Measurements from ENCODE around the gene ANKRD55.
"Not testable (repeated sequence)": the region's sequence is repeated elsewhere in the genome, so short reads cannot be mapped to it uniquely, and the experiment has no call there.

Gene ANKRD55

DNA sequence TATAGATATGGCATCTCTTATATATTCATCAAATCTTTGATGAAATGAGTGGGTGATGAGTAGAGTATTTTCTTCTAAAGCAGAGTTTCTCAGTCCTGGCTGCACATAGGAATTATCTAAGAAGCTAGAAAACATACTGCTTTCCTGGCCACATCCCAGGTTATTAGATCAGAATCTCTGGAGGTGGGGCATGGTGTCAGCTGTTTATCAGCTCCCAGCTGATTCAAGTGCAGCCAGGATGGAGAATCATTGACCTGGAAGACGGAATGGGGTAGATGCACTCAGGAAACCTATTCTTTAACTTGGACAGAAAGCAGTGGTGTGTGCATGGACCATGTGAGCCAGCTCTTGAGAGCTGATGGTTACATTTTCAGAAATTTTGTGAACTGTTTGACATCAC, 130.2 kb downstream of the ANKRD55 start:
- DNase-seq (ENCODE audit: low read depth) = no peak

DNA sequence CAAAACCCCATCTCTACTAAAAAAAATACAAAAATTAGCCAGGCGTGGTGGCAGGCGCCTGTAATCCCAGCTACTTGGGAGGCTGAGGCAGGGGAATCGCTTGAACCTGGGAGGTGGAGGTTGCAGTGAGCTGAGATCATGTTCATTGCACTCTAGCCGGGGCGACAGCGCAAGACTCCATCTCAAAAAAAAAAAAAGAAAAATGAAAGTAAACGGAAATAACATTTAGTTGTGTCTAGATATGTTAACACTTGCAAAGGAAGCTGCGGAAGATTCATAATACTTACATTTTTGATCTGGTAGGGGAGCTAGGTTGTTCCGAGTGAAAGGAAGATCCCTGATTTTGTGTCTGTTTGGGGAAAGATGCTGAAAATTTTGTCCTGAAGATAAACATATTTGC, 130.9 kb downstream of the ANKRD55 start:
- DNase-seq (ENCODE audit: low read depth) = not testable (repeated sequence)

DNA sequence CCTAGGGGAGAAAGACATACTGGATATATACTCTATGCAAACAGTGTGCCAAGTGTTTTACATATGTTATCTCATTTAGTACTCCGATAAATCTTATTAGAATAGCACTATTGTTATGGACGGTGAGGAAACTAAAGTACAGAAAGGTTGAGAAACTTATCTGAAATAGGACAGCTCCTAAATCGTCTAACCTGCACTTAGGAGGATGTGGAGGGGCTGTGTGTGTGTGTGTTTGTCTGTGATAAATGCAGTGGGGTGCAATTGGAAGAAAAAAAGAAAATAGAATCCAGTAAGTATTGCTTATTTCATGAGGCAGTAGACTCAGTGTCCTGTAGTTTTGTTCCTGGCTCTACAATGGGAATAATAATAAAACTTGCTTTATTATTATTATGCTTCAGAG, 131.9 kb downstream of the ANKRD55 start:
- no peak for DNase-seq (ENCODE audit: low read depth)

DNA sequence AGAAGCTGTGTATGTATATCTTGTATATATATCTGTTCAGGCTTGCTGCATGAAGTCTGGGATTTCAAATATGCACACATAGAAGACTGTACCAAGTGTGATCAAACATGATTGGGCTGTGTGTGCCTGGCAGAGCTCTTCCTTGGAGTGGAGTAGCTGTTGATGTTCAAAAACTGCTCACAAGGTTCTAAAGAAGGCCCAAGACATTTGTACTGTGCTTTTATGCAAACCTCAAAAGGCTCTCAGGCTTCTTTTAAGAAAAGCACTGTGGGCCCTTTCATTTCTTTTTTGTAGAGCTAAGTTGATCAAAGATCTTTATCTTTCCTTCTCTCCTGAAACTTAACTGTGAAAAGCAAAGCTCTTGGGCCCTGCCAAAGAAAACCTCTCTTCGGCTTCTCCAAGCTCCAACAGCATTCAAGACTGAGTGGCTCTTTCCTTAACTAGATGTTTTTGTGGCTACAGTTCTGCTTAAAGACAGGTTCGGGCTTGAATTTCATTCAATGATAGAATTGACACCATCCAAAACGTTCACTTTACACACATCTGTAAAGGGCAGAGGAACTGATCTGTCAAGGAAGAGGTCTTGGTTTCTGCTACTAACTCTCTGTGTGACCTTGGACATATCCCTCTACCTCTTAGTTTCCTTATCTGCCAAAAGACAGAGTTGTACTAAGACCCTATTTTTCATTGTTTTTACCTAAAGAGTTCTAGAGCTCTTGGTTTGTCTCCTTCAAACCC, 132.5 kb downstream of the ANKRD55 start:
- no peak for DNase-seq (ENCODE audit: low read depth)

DNA sequence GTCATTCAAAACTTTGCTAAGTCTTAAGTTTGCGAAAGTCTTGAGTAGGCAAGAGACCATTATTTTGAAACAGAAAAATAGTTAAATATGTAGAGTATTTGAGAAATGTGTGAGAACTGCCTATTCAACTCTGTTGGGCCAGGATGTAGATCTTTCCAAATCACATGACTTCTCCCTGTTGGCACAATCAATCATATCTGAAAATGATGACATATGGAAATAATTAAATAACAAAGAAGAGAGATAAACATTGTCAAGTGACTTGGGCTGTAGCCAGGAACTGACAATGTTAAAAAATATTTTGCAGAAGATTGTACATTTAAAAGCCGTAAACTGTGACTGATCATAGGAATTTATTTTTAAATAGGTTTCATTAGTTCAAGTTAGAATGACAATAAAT, 133.8 kb downstream of the ANKRD55 start:
- no peak for DNase-seq (ENCODE audit: low read depth)

DNA sequence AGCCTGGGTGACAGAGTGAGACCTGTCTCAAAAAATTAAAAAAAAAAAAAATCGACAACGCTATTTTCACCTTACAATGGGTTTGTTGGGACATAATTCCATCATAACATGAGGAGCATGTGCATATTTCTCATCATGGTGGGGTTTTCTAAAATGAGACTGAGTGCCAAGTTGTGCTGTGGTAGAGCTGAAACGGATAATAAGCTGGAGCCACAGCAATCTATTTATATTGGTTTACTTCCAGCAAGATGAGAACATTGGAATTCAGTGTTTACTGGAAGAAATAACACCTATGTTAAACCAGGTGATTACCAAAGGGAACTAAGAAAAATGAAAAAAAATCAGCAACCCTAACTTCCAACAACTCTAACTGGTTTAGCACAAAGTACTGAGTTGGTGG, 136.1 kb downstream of the ANKRD55 start:
- no peak for DNase-seq (ENCODE audit: low read depth)

DNA sequence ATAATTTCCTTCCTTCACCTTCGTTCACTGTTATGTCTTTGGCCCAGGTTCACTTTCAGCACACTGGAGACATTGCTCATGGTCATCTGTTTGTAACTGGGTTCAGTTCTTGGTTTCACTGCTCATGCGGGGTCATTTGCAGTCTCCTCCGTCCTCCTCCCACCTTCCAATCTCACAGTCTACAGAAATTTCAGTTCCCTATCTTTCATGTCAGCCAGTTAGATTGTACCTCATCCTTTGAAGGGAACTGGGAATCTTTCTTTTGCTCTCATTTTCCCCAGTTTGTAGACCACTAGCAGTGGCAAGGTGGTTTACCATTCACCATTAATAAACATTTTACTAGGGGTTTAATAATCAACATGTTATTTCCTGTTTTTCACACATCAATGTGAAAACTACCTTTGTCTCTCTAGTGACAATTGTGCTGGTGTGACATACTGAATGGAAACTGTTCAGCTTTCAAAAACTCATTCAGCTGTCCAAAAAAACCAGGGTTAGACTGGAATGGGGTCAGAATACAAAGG, 137.5 kb downstream of the ANKRD55 start:
- DNase-seq (ENCODE audit: low read depth) = no peak

DNA sequence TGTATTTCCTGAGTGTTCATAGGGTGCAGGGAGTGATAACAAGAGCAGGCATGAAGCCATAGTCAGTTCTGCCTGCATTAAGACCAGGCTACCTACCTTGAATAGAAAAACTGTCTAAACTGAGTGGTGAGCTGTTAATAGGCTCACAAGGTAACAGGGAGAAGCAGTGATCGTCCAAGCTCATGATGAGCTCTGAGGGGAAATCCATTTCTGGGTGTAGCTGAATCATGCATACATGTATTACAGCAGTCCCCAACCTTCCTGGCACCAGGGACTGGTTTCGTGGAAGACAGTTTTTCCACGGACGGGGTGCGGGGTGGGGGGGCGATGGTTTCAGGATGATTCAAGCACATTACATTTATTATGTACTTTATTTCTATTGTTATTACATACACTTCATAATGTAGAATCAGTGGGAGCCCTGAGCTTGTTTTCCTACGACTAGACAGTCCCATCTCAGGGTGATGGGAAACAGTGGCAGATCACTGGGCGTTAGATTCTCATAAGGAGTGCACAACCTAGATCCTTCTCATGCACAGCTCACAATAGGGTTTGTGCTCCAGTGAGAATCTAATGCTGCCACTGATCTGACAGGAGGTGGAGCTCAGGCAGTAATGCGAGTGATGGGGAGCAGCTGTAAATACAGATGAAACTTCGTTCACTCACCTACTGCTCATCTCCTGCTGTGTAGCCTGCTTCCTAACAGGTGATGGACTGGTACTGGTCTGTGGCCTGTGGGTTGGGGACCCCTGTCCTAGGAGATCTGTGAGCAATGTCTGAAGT, 138.4 kb downstream of the ANKRD55 start:
- peak; percentile 71 for DNase-seq (ENCODE audit: low read depth)

DNA sequence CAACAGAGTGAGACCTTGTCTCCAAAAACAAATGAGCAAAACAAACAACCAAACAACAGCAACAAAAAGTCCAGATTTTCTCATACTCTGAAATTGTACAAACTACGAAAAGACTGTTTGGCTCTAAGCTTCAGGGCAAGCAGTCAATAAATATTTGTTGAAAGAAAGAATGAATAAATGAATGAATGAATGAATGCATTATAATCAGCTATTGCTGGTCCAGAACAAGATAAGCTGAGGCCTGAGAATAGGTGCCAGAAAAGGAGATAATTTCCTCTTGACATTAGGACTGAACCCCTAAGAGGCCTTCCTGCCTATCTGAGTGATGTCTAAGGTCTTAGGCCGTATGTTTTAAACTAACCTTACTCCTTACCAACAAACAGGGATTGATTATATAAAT, 139.2 kb downstream of the ANKRD55 start:
- DNase-seq (ENCODE audit: low read depth) = no peak

DNA sequence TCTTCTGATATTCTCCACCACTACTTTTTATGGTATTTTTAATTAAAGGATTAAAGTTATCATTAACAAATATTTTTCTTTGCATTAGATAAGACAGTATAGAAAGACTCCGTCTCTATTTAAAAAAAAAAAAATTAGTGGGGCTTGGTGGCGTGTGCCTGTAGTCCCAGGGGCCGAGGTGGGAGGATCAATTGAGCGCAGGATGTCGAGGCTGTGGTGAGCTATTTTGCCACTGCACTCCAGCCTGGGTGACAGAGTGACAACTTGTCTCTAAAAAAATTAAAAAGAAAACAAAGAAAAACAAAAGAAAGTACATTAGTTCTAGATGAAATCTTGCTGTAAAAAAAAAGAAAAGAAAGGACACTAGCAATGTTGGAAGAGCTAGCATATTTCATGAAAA, 141.0 kb downstream of the ANKRD55 start:
- DNase-seq (ENCODE audit: low read depth) = no peak

DNA sequence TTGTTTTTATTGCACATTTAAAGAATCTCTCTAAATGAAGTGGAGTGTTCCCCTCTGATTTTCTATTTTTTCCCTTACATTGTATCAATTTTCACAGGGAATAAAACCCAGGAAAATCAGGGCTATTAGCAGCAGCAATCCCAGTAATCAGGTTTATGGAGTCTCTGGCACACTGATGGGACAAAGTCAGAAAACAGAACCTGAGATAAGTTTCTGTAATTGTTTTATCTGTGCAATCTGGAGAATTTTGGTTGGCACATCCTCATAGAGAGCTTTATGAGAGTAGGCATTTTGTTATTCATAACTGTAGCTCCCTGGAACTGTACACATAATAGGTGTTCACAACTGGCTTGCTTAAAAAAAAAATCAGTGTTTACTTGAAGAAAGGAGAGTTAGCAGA, 141.5 kb downstream of the ANKRD55 start:
- no peak for DNase-seq (ENCODE audit: low read depth)

DNA sequence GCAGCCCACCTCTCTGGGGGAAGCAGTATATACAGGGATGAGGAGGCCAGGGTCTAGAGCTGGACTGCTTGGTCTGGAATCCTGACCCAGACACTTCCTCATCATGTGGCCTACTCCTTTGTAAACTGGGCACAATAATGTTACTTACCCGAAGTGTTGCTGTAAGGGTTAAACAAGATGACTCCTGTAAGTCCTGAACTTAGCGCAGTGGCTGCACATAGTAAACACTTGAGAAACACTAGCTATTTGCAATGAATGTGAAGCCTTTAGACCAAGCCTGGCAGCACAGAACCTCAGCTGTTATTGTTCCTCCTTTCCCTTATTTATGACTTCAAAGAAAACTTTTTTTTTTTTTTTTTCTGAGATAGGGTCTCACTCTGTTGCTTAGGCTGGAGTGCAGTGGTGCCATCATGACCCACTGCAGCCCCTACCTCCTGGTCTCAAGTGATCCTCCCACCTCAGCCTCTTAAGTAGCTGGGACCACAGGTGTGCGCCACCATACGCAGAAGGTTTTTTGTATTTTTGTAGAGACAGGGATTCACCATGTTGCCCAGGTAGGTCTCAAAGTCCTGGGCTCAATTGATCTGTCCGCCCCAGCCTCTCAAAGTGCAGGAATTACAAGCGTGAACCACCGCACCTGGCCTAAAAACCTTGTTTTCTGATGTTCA, 142.2 kb downstream of the ANKRD55 start:
- no peak for DNase-seq (ENCODE audit: low read depth)

DNA sequence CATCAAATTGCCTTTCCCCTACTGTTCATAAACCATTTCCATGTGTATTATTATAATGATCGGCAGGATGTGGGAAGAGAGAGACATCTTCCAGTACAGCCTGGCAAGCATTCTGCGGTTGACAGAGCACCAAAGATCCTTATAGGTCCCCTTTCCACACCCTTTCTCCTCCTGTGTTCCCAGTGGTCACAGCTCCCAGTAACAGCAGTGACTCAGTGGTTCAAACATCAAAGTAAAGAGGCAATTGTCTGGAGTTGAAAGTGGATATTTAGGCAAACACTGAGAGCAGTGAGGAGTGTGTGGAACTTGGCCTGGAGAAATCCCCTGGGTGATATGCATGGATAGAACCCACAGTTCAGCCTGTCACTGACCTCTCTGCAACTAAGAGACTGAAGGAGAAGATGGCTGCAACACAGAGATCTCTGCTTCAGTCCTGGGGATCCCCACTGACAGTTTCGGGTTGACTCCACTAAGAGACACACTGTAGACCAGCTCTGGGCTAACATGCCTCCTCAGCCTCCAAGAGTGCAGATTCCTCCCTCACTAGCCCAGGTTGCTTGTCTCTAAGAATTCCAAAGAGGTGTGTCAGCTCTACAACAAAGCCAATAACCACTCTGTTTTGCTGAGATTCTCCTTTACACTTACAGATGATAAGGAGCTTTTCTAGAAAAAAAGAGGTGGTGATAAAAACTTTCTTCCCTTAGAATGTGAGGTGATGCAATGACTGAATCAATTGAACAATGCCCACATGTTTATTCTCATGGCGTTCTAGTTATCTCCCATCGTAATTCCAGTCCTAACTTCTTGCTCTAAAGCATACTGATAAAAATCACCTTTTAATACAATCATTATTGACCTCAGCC, 143.9 kb downstream of the ANKRD55 start:
- no peak for DNase-seq (ENCODE audit: low read depth)

DNA sequence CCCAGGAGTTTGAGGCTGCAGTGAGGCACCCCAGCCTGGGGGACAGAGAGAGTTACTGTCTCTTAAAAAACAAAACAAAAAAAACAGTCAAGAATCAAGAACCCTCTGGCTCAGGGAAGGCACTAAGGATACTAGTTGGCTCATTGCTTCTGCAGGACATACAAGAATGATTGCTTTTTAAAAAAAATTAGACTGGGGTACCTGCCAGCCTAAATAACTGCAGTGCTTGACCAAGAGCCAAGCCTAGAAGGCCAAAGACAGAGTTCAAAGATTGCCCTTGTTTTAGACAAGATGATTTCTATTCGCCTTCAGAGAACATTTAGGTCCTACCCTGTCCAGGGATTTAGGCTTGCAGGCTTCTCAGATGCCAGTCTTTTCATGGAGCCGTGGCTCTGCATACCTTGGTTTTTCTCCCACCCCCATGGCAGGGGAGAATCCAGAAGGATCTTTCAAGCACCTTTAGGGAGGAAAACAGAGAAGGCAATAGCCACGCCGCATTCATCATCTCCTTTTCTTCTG, 144.6 kb downstream of the ANKRD55 start:
- no peak for DNase-seq (ENCODE audit: low read depth)

DNA sequence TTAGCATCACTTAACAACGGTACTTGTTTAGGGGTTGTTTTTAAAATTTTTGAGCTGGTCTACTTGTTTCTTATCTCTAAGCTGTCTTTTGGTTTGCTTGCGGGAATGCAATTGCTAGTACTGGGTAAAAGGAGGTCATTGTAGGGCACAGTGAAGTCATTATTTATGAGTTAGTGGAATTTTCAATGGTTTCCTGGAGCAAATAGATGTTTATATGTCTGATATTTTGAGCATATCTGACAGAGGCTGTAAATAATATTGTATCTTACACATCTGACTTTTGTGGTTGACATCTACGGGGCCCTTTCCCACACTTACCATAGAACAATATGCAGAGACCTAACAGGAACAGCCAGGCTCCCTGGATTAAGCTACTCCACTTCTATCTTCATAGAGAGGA, 147.9 kb downstream of the ANKRD55 start:
- DNase-seq (ENCODE audit: low read depth) = no peak

DNA sequence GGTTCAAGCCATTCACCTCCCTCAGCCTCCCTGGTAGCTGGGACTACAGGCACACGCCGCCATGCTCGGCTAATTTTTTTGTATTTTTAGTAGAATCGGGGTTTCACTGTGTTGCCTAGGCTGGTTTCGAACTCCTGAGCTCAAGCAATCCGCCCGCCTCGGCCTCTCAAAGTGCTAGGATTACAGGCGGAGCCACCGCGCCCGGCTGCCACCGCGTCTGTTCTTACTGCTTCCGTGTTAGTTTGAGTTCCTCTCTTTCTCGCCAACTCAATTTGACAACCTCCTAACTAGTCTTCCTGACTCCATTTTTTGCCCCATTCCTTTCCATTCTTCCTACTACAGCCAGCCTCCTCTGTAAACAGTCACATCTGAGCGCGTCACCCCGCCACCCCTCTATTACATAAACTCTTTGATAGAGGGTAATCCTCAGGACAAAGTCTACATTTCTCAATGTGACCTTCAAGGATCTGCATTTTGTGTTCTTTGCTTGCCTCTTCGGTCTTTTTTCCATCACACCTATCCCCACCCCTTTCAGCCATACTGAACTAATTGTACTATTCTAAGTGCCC, 149.8 kb downstream of the ANKRD55 start:
- DNase-seq (ENCODE audit: low read depth) = no peak

DNA sequence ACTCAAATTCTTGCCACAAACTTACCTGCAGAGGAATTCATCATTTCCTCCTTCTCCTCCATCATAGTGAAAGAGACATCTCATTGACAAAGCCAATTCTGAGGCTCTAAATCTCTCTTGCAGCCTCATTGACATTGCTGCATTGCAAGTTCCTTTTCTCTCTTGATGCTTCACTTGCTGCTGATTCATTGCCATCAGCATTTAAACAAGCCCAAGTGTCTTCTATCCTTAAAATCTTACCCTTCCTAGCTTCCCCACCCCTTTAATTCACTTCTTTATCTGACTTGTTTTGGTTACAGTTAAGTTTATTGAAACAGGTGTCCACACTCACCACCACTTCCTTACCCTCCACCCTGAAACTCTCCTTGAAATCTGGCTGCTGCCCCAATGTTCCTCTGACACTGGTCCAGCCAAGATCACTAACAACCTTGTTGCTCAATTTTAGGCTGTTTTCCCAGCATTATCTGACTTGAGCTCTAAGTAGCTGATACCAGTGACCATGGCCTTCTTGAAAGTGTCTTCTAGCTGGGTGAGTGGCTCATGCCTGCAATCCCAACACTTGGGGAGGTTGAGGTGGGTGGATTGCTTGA, 152.0 kb downstream of the ANKRD55 start:
- not testable (repeated sequence) for DNase-seq (ENCODE audit: low read depth)

DNA sequence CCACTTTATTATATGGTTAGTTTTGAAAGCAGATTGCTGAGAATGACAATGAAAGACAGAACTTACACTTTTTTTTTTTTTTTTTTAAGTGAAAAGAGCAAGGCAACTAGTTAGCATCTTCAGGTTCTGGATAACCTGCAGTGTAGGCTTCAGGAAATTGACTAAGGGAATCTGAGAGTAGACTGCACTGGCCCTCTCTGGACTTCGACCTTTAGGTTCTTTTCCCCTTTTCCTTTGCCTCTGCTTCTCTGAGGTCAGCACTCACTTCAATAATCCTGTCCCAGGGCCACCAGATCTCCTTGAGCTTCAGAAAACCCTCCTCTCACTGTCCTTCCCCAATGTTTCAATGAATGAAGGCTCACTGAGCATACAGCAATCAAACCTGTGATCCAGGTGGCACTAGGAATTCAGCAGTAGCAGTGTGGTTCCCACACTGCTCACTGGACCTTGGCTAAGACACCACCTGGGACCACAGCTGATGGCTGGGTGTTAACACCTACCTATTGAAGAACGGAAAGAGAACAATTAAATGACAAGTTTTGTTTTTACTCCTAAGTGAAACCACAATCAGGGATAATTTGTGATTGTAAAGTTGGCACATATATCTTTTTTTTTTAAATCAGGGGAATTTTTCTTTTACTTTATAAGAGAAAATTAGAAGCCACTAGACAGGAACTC, 152.6 kb downstream of the ANKRD55 start:
- DNase-seq (ENCODE audit: low read depth) = no peak

DNA sequence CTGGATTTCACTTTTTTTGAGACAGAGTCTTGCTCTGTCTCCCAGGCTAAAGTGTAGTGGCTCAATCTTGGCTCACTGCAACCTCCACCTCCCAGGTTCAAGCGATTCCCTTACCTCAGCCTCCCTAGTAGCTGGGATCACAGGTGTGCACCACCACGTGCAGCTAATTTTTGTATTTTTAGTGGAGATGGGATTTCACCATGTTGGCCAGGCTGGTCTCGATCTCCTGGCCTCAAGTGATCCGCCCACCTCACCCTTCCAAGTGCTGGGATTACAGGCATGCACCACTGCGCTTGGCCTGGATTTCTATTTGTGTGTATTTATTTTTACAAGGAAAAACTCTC, 154.0 kb downstream of the ANKRD55 start:
- DNase-seq (ENCODE audit: low read depth) = not testable (repeated sequence)

Data from stimulated activated CD4-positive, alpha-beta T cell treated with anti-CD3 and anti-CD28 coated beads, Interleukin-2, amount 100 ng/mL, for 4 hours (primary cell).